Measurements from ENCODE around the gene NMNAT3. TPM values are rescaled to one million over a fixed set of nuclear protein-coding genes. Genes with fewer than 3 reads are reported as not detected.

NMNAT3 gene
- total and polyA plus RNA-seq, 12 donors: 4.2 to 12.4 (median 7.7) TPM

DNA sequence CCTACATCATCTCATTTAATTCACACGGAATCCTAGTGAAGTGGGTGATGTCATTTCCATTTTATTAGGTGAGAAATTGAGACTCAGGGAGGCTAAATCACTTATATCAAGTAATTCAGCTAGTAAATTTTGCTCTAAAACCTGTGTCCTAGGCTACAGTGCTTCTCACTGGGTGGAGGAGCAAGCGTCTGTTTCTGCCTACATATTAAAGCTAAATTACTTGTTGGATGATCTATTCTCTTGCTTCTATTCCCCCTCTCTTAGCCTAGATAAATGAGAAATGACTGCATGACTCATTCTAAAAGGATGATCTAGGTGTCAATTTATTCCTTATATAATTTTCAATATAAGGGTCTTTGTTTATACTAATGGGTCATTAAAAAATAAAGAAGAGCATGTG is 100.4 kb downstream of the NMNAT3 start:
- Histone ChIP-seq H3K9me3 (replicated peaks in 1 of 3) (peaks cover 0 to 5% (median 0%) of the 10 kb centered on the region in 3 donors), H3K4me1 (replicated peaks in 1 of 2) (peaks cover 0 to 23% of the 10 kb centered on the region in 2 donors), H3K27ac (no peak overlapping the region), H3K36me3 (replicated peaks in 1 of 2) (no peaks in the 10 kb centered on the region), H3K27me3 (no peaks in the 10 kb centered on the region), H3K4me3 (no peak overlapping the region)
- TF ChIP-seq POLR2A (IDR thresholded peaks at IDR 0.05): no peak
- TF ChIP-seq, protein P1, sequence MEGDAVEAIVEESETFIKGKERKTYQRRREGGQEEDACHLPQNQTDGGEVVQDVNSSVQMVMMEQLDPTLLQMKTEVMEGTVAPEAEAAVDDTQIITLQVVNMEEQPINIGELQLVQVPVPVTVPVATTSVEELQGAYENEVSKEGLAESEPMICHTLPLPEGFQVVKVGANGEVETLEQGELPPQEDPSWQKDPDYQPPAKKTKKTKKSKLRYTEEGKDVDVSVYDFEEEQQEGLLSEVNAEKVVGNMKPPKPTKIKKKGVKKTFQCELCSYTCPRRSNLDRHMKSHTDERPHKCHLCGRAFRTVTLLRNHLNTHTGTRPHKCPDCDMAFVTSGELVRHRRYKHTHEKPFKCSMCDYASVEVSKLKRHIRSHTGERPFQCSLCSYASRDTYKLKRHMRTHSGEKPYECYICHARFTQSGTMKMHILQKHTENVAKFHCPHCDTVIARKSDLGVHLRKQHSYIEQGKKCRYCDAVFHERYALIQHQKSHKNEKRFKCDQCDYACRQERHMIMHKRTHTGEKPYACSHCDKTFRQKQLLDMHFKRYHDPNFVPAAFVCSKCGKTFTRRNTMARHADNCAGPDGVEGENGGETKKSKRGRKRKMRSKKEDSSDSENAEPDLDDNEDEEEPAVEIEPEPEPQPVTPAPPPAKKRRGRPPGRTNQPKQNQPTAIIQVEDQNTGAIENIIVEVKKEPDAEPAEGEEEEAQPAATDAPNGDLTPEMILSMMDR (IDR thresholded peaks at IDR 0.05): no peak
- no peak for DNase-seq
- 89 to 97% (median 91%) methylated on average over 2 of the region's 2 CpGs for WGBS, 4 donors
- intact Hi-C loops (cut with DNase I): no loop called here

DNA sequence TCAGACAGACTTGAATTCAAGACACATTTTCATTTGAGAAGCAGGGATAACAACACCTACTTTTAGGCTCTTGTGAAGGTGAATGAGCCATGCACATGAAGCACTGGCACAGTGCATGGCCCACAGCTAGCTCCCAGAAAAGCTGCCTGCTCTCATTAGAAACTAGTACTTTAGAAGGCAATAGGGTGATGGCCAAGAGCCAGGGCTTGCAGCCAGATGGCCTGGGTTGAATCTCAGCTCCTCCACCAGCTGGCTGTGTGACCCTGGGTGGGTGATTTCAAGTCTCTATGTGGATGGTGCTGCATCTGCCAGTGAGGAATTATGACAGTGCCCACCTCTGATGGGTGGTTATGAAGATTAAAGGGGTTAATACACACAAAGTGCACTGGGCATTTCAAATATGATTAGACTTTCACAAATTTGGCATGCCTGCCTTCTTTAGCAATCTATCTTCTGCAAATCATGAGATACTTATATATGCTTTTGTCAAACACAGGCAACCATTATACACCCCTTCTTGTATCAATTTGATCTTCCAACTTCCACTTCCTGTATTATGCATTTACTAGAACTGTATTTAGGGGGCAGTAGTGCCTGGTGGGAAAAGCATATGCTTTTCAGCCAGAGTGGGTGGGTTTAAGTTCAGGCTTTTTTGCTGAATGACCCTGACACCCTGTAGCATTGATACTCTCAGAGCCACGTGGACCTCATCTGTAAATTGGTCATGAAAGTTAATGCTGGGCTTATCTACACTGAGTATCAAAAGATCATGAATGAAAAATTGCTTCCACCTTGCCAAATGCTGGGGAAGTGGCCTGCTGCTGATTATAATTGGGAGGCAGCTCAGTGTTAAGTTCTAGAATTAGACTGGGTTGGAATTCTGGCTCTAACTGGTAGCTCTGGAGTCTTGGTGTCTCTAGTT is 103.5 kb downstream of the NMNAT3 start:
- no peaks in the 10 kb centered on the region for H3K9me3 ChIP-seq (replicated peaks in 1 of 3)
- no peak for TF ChIP-seq POLR2A (IDR thresholded peaks at IDR 0.05)
- TF ChIP-seq, protein P1 (IDR thresholded peaks at IDR 0.05): no peak
- H3K4me3 ChIP-seq: no peak overlapping the region
- H3K27ac ChIP-seq: no peak overlapping the region
- no peaks in the 10 kb centered on the region for H3K27me3 ChIP-seq
- peak; percentile 33 to 83 (median 61) for DNase-seq
- intact Hi-C loops (cut with DNase I): no loop called here
- 10 to 20% (median 13%) methylated on average over 1 of the region's 1 CpG for WGBS, 4 donors
- no peaks in the 10 kb centered on the region for H3K36me3 ChIP-seq (replicated peaks in 1 of 2)
- peaks cover 0 to 28% of the 10 kb centered on the region in 2 donors for H3K4me1 ChIP-seq (replicated peaks in 1 of 2)

DNA sequence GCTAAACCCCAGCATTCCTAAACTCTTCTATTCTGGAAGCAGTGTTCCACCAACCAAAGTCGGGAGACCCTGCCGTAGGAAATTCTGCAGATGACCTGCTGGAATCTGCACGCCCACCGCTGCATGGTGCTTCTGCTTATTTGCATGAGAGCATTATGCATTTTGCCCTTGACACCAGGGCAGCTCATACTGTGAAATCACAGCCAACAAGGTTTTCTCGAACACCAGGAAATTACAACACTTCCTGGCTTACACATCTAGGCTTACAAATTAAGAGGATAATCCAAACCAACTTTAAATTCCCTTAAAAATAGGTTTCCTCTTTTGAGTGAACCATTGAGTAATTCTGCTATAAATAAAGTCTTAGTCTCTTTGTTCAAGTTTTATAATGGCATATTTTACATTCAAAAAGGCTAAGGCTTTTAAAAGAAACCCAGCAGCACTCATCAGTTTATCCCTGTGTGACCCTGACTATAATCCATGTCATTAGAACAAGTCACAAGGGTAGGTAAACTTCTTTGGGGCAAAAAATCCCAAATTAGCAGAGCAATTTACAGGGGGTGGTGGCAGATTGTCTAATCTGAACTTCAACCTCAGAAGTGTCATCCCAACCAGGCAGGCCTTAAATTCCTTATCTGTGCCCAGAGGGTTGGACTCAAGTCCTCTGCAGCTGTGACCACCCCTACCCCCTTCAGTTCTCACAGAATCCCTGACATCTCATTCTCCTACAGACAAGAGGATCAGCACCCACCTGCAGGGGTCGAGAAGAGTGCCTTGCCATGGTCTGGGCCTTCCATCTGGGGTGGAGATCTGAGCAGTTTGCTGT is 104.7 kb downstream of the NMNAT3 start:
- no peak overlapping the region for H3K4me3 ChIP-seq
- DNase-seq: peak in 3 of 7 donors; percentile 24 to 26 (median 25)
- peak overlapping the region in 2 of 5 donors; percentile 21 to 32 for H3K27ac ChIP-seq
- H3K27me3 ChIP-seq: no peaks in the 10 kb centered on the region
- TF ChIP-seq POLR2A (IDR thresholded peaks at IDR 0.05): no peak
- TF ChIP-seq, protein P1 (IDR thresholded peaks at IDR 0.05): no peak
- H3K9me3 ChIP-seq (replicated peaks in 1 of 3): no peaks in the 10 kb centered on the region
- intact Hi-C loops (cut with DNase I): no loop called here
- H3K4me1 ChIP-seq (replicated peaks in 1 of 2): peaks cover 0 to 28% of the 10 kb centered on the region in 2 donors
- 57 to 78% (median 64%) methylated on average over 6 of the region's 6 CpGs for WGBS, 4 donors
- H3K36me3 ChIP-seq (replicated peaks in 1 of 2): no peaks in the 10 kb centered on the region

DNA sequence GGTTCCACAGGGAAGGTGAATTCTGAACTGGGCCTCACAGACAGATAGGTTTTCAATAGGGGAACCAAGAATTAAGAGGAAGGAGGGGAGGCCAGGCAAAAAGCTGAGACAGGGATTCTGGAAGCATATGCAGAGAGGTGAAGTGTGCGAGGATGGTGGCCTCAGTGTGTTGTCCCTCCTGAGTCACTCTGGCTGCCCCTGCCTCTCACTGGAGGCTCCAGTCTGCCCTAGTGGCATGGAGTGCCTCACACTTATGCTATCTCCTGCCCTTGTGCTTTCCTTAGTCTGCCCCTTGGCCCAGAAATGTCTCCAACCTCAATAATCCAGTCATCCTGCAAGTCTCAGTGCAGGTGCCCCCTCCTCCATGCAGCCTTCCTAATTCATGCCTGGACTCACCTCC is 106.1 kb downstream of the NMNAT3 start:
- TF ChIP-seq, protein P1 (IDR thresholded peaks at IDR 0.05): no peak
- no peak for TF ChIP-seq POLR2A (IDR thresholded peaks at IDR 0.05)
- no peak overlapping the region for H3K27ac ChIP-seq
- WGBS, 4 donors: 77 to 92% (median 89%) methylated on average over 1 of the region's 1 CpG
- no peaks in the 10 kb centered on the region for H3K9me3 ChIP-seq (replicated peaks in 1 of 3)
- intact Hi-C loops (cut with DNase I): no loop called here
- no peak overlapping the region for H3K4me3 ChIP-seq
- H3K4me1 ChIP-seq (replicated peaks in 1 of 2): peaks cover 0 to 28% of the 10 kb centered on the region in 2 donors
- no peaks in the 10 kb centered on the region for H3K27me3 ChIP-seq
- no peak for DNase-seq
- H3K36me3 ChIP-seq (replicated peaks in 1 of 2): no peaks in the 10 kb centered on the region

All from adrenal gland (tissue), 12 donors.